ENCODE results near the gene SUCO. TPM values are rescaled to one million over a fixed set of nuclear protein-coding genes. Genes with fewer than 3 reads are reported as not detected.

The SUCO gene
- total RNA-seq, 4 donors from 2014 or later, result 15.5 to 41.6 (median 25.1) TPM

- H3K27ac ChIP-seq, result no peak overlapping the region
- TF ChIP-seq POLR2A (IDR thresholded peaks at IDR 0.05) (no peak), POLR2AphosphoS5 (IDR thresholded peaks at IDR 0.05) (no peak)
- H3K4me3 ChIP-seq, result no peak overlapping the region
- no peak for ATAC-seq
- H3K36me3 ChIP-seq, result peaks cover 0 to 56% of the 10 kb centered on the region in 2 donors
- H3K4me1 ChIP-seq, result no peaks in the 10 kb centered on the region
- no peaks in the 10 kb centered on the region for H3K27me3 ChIP-seq
- H3K9me3 ChIP-seq, result no peaks in the 10 kb centered on the region
- 89 to 100% methylated on average over 2 of the region's 2 CpGs for WGBS, 2 donors (ENCODE audit: low coverage in 1 of 2)
These were observed 72.7 kb downstream of the SUCO start for GRCh38 chr1:172605641-172606040.

GRCh38 chr1:172607145-172607544 is 74.2 kb downstream of the SUCO start:
- Histone ChIP-seq H3K9me3 (no peaks in the 10 kb centered on the region), H3K27me3 (no peaks in the 10 kb centered on the region), H3K4me1 (no peaks in the 10 kb centered on the region), H3K4me3 (no peak overlapping the region), H3K27ac (no peak overlapping the region), H3K36me3 (peaks cover 0 to 56% of the 10 kb centered on the region in 2 donors)
- TF ChIP-seq EP300 (IDR thresholded peaks at IDR 0.05), result no peak
- no peak for TF ChIP-seq POLR2A (IDR thresholded peaks at IDR 0.05)
- TF ChIP-seq POLR2AphosphoS5 (IDR thresholded peaks at IDR 0.05), result no peak
- no peak for TF ChIP-seq CTCF (IDR thresholded peaks at IDR 0.05)
- ATAC-seq, result no peak

GRCh38 chr1:172608098-172608601 is 75.2 kb downstream of the SUCO start:
- Histone ChIP-seq H3K27ac (no peak overlapping the region), H3K27me3 (no peaks in the 10 kb centered on the region), H3K4me3 (no peak overlapping the region), H3K36me3 (peaks cover 0 to 45% of the 10 kb centered on the region in 2 donors), H3K4me1 (no peaks in the 10 kb centered on the region), H3K9me3 (no peaks in the 10 kb centered on the region)
- 59 to 63% methylated on average over 4 of the region's 4 CpGs for WGBS, 2 donors (ENCODE audit: low coverage in 1 of 2)
- TF ChIP-seq POLR2A (IDR thresholded peaks at IDR 0.05), result no peak
- no peak for ATAC-seq

- Histone ChIP-seq H3K9me3 (no peaks in the 10 kb centered on the region), H3K27ac (no peak overlapping the region), H3K4me3 (no peak overlapping the region), H3K36me3 (peaks cover 0 to 32% of the 10 kb centered on the region in 2 donors), H3K27me3 (no peaks in the 10 kb centered on the region), H3K4me1 (no peaks in the 10 kb centered on the region)
- no peak for ATAC-seq
- WGBS, 2 donors (ENCODE audit: low coverage in 1 of 2), result 73 to 100% methylated on average over 3 of the region's 3 CpGs
- TF ChIP-seq POLR2A (IDR thresholded peaks at IDR 0.05) (no peak), CTCF (IDR thresholded peaks at IDR 0.05) (no peak), POLR2AphosphoS5 (IDR thresholded peaks at IDR 0.05) (no peak), EP300 (IDR thresholded peaks at IDR 0.05) (no peak)
These were observed 76.6 kb downstream of the SUCO start for GRCh38 chr1:172609528-172609927.

GRCh38 chr1:172612478-172612877 is 79.5 kb downstream of the SUCO start:
- no peaks in the 10 kb centered on the region for H3K27me3 ChIP-seq
- 57 to 88% methylated on average over 2 of the region's 2 CpGs for WGBS, 2 donors (ENCODE audit: low coverage in 1 of 2)

More at GRCh38 chr1:172612478-172612877, 79.5 kb downstream of the SUCO start:
- H3K36me3 ChIP-seq, result peaks cover 0 to 31% of the 10 kb centered on the region in 2 donors
- no peak for TF ChIP-seq CTCF (IDR thresholded peaks at IDR 0.05)
- TF ChIP-seq POLR2AphosphoS5 (IDR thresholded peaks at IDR 0.05), result no peak
- no peak for TF ChIP-seq POLR2A (IDR thresholded peaks at IDR 0.05)
- no peak for TF ChIP-seq EP300 (IDR thresholded peaks at IDR 0.05)
- no peak overlapping the region for H3K4me3 ChIP-seq
- H3K27ac ChIP-seq, result no peak overlapping the region
- H3K9me3 ChIP-seq, result no peaks in the 10 kb centered on the region
- ATAC-seq, result no peak
- H3K4me1 ChIP-seq, result no peaks in the 10 kb centered on the region

Data from gastroesophageal sphincter (tissue), 4 donors.